ENCODE results near the gene NUMA1. TPM values are rescaled to one million over a fixed set of nuclear protein-coding genes. Genes with fewer than 3 reads are reported as not detected.

NUMA1 gene, protein sequence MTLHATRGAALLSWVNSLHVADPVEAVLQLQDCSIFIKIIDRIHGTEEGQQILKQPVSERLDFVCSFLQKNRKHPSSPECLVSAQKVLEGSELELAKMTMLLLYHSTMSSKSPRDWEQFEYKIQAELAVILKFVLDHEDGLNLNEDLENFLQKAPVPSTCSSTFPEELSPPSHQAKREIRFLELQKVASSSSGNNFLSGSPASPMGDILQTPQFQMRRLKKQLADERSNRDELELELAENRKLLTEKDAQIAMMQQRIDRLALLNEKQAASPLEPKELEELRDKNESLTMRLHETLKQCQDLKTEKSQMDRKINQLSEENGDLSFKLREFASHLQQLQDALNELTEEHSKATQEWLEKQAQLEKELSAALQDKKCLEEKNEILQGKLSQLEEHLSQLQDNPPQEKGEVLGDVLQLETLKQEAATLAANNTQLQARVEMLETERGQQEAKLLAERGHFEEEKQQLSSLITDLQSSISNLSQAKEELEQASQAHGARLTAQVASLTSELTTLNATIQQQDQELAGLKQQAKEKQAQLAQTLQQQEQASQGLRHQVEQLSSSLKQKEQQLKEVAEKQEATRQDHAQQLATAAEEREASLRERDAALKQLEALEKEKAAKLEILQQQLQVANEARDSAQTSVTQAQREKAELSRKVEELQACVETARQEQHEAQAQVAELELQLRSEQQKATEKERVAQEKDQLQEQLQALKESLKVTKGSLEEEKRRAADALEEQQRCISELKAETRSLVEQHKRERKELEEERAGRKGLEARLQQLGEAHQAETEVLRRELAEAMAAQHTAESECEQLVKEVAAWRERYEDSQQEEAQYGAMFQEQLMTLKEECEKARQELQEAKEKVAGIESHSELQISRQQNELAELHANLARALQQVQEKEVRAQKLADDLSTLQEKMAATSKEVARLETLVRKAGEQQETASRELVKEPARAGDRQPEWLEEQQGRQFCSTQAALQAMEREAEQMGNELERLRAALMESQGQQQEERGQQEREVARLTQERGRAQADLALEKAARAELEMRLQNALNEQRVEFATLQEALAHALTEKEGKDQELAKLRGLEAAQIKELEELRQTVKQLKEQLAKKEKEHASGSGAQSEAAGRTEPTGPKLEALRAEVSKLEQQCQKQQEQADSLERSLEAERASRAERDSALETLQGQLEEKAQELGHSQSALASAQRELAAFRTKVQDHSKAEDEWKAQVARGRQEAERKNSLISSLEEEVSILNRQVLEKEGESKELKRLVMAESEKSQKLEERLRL (N-terminal part only)
- 100 to 1,000 TPM; 261 to 290 (median 262) TPM for total RNA-seq
- total RNA-seq (2013): 141 TPM

DNA sequence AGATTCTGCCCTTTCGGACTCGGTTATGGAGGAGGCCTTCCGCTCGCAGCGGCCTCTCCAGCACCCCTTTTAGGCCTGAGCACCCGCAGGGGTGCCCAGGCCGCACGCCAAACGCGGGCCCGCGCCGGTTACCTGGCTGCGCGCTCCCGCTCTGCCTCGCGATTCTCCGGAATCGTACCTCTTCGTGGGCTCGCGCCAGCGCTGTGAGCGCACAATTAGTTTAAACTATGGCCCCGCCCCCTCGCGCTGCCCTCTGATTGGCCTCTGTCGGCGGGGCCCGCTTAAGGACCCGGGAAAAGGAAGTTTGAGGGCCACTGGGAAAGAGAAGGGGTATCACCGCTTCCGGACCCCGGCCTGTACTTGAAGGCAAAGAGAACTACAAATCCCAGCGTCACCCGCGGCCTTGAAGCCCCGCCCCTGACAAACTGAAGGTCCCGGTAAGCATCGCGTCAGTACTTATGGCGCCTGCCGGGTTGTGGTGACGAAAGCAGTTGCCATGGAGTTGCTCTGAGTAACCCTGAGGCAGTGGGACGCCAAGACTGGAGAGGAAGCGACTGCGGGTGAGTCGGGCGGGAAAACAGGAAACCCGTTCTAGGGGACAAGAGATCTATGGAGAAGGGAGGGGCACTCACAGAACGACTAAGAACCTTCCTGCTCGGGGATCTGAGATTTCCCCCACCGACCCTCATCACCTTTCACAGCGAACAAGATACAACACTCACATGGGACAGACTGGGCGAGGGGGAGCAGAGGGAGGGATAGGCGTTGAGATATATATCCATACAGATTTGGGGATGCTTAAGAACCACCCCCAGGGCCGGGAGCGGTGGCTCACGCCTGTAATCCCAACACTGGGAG lies at the start of gene NUMA1, which contains the start of gene LRRC51:
Gene NUMA1 (minus strand): TSS at position 217 of the 858 bp plus-strand sequence. CDS start 44,599 bp downstream, outside the sequence.
Gene LRRC51 (plus strand): TSS at position 525 of the 858 bp plus-strand sequence. CDS start 8,234 bp downstream, outside the sequence.
- Mint-ChIP-seq H3K27ac (peak within 1 kb of the TSS; percentile 99 to 100), H3K4me1 (peaks cover 36 to 38% of the 10 kb centered on the region in 2 donors), H3K4me3 (peak within 1 kb of the TSS; percentile 98), H3K27me3 (ENCODE audit: low read depth in 2 of 2) (no peaks in the 10 kb centered on the region), H3K36me3 (no peaks in the 10 kb centered on the region), H3K9me3 (no peaks in the 10 kb centered on the region)
- Histone ChIP-seq H3K36me3 (ENCODE audit: control insufficient read depth, insufficient read depth, low read length) (peaks cover 2% of the 10 kb centered on the region), H3K27me3 (ENCODE audit: control insufficient read depth, insufficient read depth, low read length) (no peaks in the 10 kb centered on the region), H3K4me3 (ENCODE audit: low read length) (peak within 1 kb of the TSS; percentile 84), H3K9me3 (ENCODE audit: control insufficient read depth, insufficient read depth, low read length) (no peaks in the 10 kb centered on the region), H3K4me1 (ENCODE audit: control insufficient read depth, insufficient read depth, low read length) (peaks cover 21% of the 10 kb centered on the region), H3K27ac (ENCODE audit: low read length) (peak within 1 kb of the TSS; percentile 92)
- ATAC-seq (peak; percentile 83 to 95 (median 86)), DNase-seq (peak; percentile 95 to 100)
- intact Hi-C loops (cut with micrococcal nuclease): loop anchor here (1.0 kb wide), 5 partner anchors 11 to 152 kb away; partner anchors contain the start of genes ANAPC15, LAMTOR1 and XNDC1N
- 1% methylated on average over 56 of the region's 60 CpGs for WGBS (ENCODE audit: insufficient coverage)
- TF ChIP-seq, protein P1, sequence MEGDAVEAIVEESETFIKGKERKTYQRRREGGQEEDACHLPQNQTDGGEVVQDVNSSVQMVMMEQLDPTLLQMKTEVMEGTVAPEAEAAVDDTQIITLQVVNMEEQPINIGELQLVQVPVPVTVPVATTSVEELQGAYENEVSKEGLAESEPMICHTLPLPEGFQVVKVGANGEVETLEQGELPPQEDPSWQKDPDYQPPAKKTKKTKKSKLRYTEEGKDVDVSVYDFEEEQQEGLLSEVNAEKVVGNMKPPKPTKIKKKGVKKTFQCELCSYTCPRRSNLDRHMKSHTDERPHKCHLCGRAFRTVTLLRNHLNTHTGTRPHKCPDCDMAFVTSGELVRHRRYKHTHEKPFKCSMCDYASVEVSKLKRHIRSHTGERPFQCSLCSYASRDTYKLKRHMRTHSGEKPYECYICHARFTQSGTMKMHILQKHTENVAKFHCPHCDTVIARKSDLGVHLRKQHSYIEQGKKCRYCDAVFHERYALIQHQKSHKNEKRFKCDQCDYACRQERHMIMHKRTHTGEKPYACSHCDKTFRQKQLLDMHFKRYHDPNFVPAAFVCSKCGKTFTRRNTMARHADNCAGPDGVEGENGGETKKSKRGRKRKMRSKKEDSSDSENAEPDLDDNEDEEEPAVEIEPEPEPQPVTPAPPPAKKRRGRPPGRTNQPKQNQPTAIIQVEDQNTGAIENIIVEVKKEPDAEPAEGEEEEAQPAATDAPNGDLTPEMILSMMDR (IDR thresholded peaks at IDR 0.05): no peak

DNA sequence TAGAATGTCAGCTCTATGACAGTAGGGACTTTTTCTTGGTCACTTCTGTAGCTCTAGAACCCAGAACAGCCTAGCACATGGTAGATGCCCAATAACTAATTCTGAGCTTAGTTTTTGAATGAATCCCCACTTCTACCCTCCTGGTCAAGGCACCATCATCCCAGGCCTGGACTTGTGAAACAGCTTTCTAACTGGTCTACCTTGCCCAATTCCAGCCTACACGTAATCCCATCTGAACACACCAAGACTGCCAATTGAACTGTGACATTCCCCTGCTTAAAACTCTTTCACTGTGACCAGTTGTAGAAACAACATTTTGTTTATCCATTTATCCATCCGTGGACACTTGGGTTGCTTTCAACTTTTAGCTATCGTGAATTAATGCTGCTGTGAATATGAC lies 49.0 kb upstream of the NUMA1 start:
- H3K9me3 Mint-ChIP-seq: peaks cover 0 to 3% of the 10 kb centered on the region in 2 donors
- no peaks in the 10 kb centered on the region for H3K36me3 Mint-ChIP-seq
- H3K36me3 ChIP-seq (ENCODE audit: control insufficient read depth, insufficient read depth, low read length): no peaks in the 10 kb centered on the region
- H3K27ac Mint-ChIP-seq: no peak overlapping the region
- DNase-seq: no peak
- WGBS (ENCODE audit: insufficient coverage): 87% methylated on average over 3 of the region's 3 CpGs
- H3K4me3 ChIP-seq (ENCODE audit: low read length): no peak overlapping the region
- peaks cover 2% of the 10 kb centered on the region for H3K9me3 ChIP-seq (ENCODE audit: control insufficient read depth, insufficient read depth, low read length)
- TF ChIP-seq, protein P1 (IDR thresholded peaks at IDR 0.05): no peak
- no peak overlapping the region for H3K4me3 Mint-ChIP-seq
- peaks cover 18 to 26% of the 10 kb centered on the region in 2 donors for H3K27me3 Mint-ChIP-seq (ENCODE audit: low read depth in 2 of 2)
- no peaks in the 10 kb centered on the region for H3K4me1 Mint-ChIP-seq
- H3K27me3 ChIP-seq (ENCODE audit: control insufficient read depth, insufficient read depth, low read length): no peaks in the 10 kb centered on the region
- intact Hi-C loops (cut with micrococcal nuclease): no loop called here
- no peak for ATAC-seq
- no peak overlapping the region for H3K27ac ChIP-seq (ENCODE audit: low read length)
- no peaks in the 10 kb centered on the region for H3K4me1 ChIP-seq (ENCODE audit: control insufficient read depth, insufficient read depth, low read length)

DNA sequence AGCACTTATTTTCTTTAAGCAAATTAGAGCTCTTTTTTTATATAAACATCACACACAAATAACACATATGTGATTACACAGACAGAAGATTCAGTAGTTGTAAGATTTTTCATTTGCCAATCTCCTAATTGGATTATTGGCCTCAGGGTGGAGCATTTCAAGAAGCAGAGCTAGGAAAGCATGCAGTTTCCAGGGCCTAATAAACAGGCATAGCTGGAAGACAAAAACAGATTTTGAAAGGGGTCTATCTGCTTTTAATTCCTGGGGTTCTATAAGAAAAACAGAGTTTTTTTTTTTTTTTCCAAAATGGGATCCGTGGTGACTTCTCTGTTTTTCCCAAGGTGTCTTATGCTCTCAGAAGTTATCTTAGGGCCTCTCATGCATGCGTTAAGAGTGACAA lies 47.6 kb upstream of the NUMA1 start:
- H3K4me1 ChIP-seq (ENCODE audit: control insufficient read depth, insufficient read depth, low read length): no peaks in the 10 kb centered on the region
- H3K27me3 Mint-ChIP-seq (ENCODE audit: low read depth in 2 of 2): peaks cover 13 to 27% of the 10 kb centered on the region in 2 donors
- TF ChIP-seq, protein P1 (IDR thresholded peaks at IDR 0.05): no peak
- H3K4me3 ChIP-seq (ENCODE audit: low read length): no peak overlapping the region
- no peaks in the 10 kb centered on the region for H3K36me3 Mint-ChIP-seq
- WGBS (ENCODE audit: insufficient coverage): 63% methylated on average over 2 of the region's 2 CpGs
- peaks cover 2% of the 10 kb centered on the region for H3K9me3 ChIP-seq (ENCODE audit: control insufficient read depth, insufficient read depth, low read length)
- H3K9me3 Mint-ChIP-seq: peaks cover 0 to 3% of the 10 kb centered on the region in 2 donors
- H3K27me3 ChIP-seq (ENCODE audit: control insufficient read depth, insufficient read depth, low read length): no peaks in the 10 kb centered on the region
- H3K4me1 Mint-ChIP-seq: no peaks in the 10 kb centered on the region
- H3K27ac ChIP-seq (ENCODE audit: low read length): no peak overlapping the region
- H3K4me3 Mint-ChIP-seq: no peak overlapping the region
- intact Hi-C loops (cut with micrococcal nuclease): no loop called here
- no peaks in the 10 kb centered on the region for H3K36me3 ChIP-seq (ENCODE audit: control insufficient read depth, insufficient read depth, low read length)
- no peak for ATAC-seq
- no peak overlapping the region for H3K27ac Mint-ChIP-seq
- no peak for DNase-seq
